HEK293T (cell line): ENCODE results near the gene MYBPC3.

Experiments used
- ARNT ChIP-seq: fragments of 450-650 bp; IDR thresholded peaks from 2 replicates; pipeline ENCODE4 v1.6.1; 2017; ENCODE audit warnings: mild to moderate bottlenecking
- BHLHE40 ChIP-seq: fragments of 450-650 bp; IDR thresholded peaks from 2 replicates; pipeline ENCODE4 v1.6.1; 2016; ENCODE audit warnings: mild to moderate bottlenecking, moderate library complexity, borderline replicate concordance
- CTBP1 ChIP-seq: fragments of 450-650 bp; IDR thresholded peaks from 2 replicates; pipeline ENCODE4 v1.6.1; 2016; ENCODE audit warnings: borderline replicate concordance
- FOXA1 ChIP-seq: fragments of 450-650 bp; IDR thresholded peaks from 2 replicates; pipeline ENCODE4 v1.6.1; 2016; ENCODE audit warnings: mild to moderate bottlenecking
- FOXK2 ChIP-seq: fragments of 450-650 bp; IDR thresholded peaks from 2 replicates; pipeline ENCODE4 v1.6.1; 2016; ENCODE audit warnings: mild to moderate bottlenecking
- FOXM1 ChIP-seq: fragments of 450-650 bp; IDR thresholded peaks from 2 replicates; pipeline ENCODE4 v1.6.1; 2017; ENCODE audit warnings: mild to moderate bottlenecking, borderline replicate concordance
- HDGF ChIP-seq: fragments of 450-650 bp; IDR thresholded peaks from 2 replicates; pipeline ENCODE4 v1.6.1; 2017; ENCODE audit warnings: antibody characterized with exemption, borderline replicate concordance
- L3MBTL2 ChIP-seq: fragments of 450-650 bp; conservative IDR thresholded peaks from 2 replicates; pipeline ENCODE4 v1.6.1; 2016; ENCODE audit warnings: mild to moderate bottlenecking
- NFRKB ChIP-seq: fragments of 450-650 bp; IDR thresholded peaks from 2 replicates; pipeline ENCODE4 v1.6.1; 2016; ENCODE audit warnings: mild to moderate bottlenecking, moderate library complexity
- SP1 ChIP-seq: fragments of 450-650 bp; IDR thresholded peaks from 2 replicates; pipeline ENCODE4 v1.6.1; 2017
- SUZ12 ChIP-seq: fragments of 450-650 bp; IDR thresholded peaks from 2 replicates; pipeline ENCODE4 v1.6.1; 2016; ENCODE audit warnings: mild to moderate bottlenecking
- TARDBP ChIP-seq: fragments of 450-650 bp; IDR thresholded peaks from 2 replicates; pipeline ENCODE4 v1.6.1; 2016
- ZNF384 ChIP-seq: fragments of 450-650 bp; IDR thresholded peaks from 2 replicates; pipeline ENCODE4 v1.6.1; 2016
- TF ChIP-seq, protein P1 (sequence below): fragments of 450-650 bp; IDR thresholded peaks from 2 replicates; pipeline ENCODE4 v1.6.1; 2016

DNA sequence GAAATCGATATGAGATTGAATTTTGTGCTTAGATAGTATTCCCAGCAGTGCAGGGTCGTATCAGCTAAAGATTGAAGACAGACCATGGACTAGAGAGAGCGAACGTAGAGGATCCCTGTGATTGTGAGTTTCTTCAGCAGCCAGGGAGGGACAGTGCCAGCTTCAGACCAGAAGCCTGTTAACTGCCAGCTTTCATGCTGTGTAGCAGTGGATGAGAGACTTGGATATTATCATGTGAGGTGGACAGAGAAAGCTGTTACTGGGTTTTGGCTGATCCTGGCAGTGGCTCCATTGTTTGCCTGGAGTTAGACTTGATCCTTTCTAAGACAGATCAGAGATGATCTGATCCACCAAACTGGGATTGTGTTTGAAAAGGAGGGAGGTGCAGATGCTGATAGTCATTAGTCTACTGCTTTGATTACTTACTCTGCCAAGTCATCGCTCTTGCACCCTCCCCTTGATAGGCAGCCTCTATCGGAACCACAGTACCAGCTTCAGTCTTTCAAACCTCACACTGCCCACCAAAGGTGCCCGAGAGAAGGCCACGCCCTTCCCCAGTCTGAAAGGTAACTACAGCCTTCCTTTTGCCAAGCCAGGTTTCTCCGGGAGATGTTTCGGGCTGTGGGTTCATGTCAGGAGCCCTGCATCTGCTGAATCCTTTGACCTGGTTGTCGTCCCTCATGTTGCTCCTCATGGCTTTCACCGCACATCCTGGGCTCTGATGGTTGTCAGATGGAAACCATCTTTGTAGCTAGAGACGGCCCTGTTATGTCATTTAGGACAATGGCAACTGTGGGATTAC lies 66.3 kb downstream of the MYBPC3 start:
- TF ChIP-seq BHLHE40 (no peak), SP1 (no peak), ZNF384 (no peak), SUZ12 (no peak), FOXK2 (no peak), NFRKB (no peak), FOXM1 (no peak), L3MBTL2 (no peak), ARNT (no peak), HDGF (no peak), TARDBP (no peak), FOXA1 (no peak), CTBP1 (no peak)
- TF ChIP-seq, protein P1, sequence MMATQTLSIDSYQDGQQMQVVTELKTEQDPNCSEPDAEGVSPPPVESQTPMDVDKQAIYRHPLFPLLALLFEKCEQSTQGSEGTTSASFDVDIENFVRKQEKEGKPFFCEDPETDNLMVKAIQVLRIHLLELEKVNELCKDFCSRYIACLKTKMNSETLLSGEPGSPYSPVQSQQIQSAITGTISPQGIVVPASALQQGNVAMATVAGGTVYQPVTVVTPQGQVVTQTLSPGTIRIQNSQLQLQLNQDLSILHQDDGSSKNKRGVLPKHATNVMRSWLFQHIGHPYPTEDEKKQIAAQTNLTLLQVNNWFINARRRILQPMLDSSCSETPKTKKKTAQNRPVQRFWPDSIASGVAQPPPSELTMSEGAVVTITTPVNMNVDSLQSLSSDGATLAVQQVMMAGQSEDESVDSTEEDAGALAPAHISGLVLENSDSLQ, result no peak
